ENCODE results near the gene STK35. TPM values are rescaled to one million over a fixed set of nuclear protein-coding genes. Genes with fewer than 3 reads are reported as not detected.

The STK35 gene
- total and polyA plus RNA-seq, 2 experiments from 2014 or later: 14.2 to 59.7 TPM

DNA sequence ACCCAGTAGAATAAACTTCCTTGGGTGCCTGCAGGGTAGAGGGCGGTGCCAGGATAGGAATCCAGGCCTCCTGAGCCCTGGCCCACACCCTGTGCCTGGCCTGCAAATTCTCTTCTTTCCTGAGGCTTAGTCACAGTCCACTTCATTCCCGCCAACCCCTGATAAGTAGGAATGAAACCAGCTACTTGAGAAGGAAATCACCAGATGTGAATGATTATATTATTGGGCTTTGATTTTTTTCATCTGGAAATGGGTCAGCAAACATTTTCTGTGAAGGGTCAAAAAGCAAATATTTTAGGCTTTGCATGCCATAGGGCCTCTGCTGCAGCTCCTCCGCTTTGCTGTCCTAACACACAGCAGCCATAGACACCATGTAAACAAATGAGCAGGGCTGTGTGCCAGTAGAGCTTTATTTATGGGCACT, 50.2 kb downstream of the STK35 start (continued):
- TF ChIP-seq, protein P1, sequence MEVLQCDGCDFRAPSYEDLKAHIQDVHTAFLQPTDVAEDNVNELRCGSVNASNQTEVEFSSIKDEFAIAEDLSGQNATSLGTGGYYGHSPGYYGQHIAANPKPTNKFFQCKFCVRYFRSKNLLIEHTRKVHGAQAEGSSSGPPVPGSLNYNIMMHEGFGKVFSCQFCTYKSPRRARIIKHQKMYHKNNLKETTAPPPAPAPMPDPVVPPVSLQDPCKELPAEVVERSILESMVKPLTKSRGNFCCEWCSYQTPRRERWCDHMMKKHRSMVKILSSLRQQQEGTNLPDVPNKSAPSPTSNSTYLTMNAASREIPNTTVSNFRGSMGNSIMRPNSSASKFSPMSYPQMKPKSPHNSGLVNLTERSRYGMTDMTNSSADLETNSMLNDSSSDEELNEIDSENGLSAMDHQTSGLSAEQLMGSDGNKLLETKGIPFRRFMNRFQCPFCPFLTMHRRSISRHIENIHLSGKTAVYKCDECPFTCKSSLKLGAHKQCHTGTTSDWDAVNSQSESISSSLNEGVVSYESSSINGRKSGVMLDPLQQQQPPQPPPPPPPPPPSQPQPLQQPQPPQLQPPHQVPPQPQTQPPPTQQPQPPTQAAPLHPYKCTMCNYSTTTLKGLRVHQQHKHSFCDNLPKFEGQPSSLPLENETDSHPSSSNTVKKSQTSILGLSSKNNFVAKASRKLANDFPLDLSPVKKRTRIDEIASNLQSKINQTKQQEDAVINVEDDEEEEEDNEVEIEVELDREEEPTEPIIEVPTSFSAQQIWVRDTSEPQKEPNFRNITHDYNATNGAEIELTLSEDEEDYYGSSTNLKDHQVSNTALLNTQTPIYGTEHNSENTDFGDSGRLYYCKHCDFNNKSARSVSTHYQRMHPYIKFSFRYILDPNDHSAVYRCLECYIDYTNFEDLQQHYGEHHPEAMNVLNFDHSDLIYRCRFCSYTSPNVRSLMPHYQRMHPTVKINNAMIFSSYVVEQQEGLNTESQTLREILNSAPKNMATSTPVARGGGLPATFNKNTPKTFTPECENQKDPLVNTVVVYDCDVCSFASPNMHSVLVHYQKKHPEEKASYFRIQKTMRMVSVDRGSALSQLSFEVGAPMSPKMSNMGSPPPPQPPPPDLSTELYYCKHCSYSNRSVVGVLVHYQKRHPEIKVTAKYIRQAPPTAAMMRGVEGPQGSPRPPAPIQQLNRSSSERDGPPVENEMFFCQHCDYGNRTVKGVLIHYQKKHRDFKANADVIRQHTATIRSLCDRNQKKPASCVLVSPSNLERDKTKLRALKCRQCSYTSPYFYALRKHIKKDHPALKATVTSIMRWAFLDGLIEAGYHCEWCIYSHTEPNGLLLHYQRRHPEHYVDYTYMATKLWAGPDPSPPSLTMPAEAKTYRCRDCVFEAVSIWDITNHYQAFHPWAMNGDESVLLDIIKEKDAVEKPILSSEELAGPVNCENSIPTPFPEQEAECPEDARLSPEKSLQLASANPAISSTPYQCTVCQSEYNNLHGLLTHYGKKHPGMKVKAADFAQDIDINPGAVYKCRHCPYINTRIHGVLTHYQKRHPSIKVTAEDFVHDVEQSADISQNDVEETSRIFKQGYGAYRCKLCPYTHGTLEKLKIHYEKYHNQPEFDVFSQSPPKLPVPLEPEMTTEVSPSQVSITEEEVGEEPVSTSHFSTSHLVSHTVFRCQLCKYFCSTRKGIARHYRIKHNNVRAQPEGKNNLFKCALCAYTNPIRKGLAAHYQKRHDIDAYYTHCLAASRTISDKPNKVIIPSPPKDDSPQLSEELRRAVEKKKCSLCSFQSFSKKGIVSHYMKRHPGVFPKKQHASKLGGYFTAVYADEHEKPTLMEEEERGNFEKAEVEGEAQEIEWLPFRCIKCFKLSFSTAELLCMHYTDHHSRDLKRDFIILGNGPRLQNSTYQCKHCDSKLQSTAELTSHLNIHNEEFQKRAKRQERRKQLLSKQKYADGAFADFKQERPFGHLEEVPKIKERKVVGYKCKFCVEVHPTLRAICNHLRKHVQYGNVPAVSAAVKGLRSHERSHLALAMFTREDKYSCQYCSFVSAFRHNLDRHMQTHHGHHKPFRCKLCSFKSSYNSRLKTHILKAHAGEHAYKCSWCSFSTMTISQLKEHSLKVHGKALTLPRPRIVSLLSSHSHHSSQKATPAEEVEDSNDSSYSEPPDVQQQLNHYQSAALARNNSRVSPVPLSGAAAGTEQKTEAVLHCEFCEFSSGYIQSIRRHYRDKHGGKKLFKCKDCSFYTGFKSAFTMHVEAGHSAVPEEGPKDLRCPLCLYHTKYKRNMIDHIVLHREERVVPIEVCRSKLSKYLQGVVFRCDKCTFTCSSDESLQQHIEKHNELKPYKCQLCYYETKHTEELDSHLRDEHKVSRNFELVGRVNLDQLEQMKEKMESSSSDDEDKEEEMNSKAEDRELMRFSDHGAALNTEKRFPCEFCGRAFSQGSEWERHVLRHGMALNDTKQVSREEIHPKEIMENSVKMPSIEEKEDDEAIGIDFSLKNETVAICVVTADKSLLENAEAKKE (CRISPR knock-in tag; IDR thresholded peaks at IDR 0.05): no peak

DNA sequence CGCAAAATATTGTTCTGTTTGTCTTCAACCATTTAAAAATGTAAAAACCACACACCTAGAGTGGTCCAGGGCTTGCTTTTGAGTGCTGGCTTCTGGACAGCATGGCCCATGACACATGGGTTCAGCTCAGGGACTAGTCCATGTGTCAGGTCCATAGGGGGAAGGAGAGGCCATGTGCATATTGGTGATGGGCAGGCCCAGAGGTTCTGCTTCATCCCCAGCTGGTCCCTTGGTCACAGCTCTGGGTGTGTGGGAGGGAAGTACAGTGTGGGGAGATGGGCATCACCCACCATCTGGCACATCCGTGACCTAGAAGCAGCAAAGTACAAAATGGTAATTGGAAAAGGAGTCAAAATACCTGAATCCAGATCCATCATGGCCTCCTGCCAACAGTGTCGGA, 50.7 kb downstream of the STK35 start:
- ATAC-seq: no peak
- peaks cover 29% of the 10 kb centered on the region for H3K4me1 Mint-ChIP-seq
- TF ChIP-seq, protein P2, sequence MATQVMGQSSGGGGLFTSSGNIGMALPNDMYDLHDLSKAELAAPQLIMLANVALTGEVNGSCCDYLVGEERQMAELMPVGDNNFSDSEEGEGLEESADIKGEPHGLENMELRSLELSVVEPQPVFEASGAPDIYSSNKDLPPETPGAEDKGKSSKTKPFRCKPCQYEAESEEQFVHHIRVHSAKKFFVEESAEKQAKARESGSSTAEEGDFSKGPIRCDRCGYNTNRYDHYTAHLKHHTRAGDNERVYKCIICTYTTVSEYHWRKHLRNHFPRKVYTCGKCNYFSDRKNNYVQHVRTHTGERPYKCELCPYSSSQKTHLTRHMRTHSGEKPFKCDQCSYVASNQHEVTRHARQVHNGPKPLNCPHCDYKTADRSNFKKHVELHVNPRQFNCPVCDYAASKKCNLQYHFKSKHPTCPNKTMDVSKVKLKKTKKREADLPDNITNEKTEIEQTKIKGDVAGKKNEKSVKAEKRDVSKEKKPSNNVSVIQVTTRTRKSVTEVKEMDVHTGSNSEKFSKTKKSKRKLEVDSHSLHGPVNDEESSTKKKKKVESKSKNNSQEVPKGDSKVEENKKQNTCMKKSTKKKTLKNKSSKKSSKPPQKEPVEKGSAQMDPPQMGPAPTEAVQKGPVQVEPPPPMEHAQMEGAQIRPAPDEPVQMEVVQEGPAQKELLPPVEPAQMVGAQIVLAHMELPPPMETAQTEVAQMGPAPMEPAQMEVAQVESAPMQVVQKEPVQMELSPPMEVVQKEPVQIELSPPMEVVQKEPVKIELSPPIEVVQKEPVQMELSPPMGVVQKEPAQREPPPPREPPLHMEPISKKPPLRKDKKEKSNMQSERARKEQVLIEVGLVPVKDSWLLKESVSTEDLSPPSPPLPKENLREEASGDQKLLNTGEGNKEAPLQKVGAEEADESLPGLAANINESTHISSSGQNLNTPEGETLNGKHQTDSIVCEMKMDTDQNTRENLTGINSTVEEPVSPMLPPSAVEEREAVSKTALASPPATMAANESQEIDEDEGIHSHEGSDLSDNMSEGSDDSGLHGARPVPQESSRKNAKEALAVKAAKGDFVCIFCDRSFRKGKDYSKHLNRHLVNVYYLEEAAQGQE (IDR thresholded peaks at IDR 0.05; ENCODE audit: unreplicated experiment): no peak
- TF ChIP-seq JUNB (IDR thresholded peaks at IDR 0.05; ENCODE audit: unreplicated experiment) (no peak), NANOG (IDR thresholded peaks at IDR 0.05; ENCODE audit: borderline replicate concordance) (no peak), ZNF331 (CRISPR knock-in tag; IDR thresholded peaks at IDR 0.05; ENCODE audit: low read depth) (no peak), STAT1 (IDR thresholded peaks at IDR 0.05; ENCODE audit: unreplicated experiment) (no peak), EZH2phosphoT487 (IDR thresholded peaks at IDR 0.05; ENCODE audit: unreplicated experiment) (no peak), ZNF114 (CRISPR knock-in tag; IDR thresholded peaks at IDR 0.05) (no peak), POLR2AphosphoS5 (IDR thresholded peaks at IDR 0.05; ENCODE audit: low read depth) (no peak), EZH2 (IDR thresholded peaks at IDR 0.05; ENCODE audit: low read depth, unreplicated experiment) (no peak), CREB1 (CRISPR knock-in tag; IDR thresholded peaks at IDR 0.05; ENCODE audit: low read depth) (no peak)
- TF ChIP-seq, protein P3, sequence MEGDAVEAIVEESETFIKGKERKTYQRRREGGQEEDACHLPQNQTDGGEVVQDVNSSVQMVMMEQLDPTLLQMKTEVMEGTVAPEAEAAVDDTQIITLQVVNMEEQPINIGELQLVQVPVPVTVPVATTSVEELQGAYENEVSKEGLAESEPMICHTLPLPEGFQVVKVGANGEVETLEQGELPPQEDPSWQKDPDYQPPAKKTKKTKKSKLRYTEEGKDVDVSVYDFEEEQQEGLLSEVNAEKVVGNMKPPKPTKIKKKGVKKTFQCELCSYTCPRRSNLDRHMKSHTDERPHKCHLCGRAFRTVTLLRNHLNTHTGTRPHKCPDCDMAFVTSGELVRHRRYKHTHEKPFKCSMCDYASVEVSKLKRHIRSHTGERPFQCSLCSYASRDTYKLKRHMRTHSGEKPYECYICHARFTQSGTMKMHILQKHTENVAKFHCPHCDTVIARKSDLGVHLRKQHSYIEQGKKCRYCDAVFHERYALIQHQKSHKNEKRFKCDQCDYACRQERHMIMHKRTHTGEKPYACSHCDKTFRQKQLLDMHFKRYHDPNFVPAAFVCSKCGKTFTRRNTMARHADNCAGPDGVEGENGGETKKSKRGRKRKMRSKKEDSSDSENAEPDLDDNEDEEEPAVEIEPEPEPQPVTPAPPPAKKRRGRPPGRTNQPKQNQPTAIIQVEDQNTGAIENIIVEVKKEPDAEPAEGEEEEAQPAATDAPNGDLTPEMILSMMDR (conservative IDR thresholded peaks at IDR 0.05; ENCODE audit: low read depth in 2 of 2): no peak
- TF ChIP-seq, protein P4, sequence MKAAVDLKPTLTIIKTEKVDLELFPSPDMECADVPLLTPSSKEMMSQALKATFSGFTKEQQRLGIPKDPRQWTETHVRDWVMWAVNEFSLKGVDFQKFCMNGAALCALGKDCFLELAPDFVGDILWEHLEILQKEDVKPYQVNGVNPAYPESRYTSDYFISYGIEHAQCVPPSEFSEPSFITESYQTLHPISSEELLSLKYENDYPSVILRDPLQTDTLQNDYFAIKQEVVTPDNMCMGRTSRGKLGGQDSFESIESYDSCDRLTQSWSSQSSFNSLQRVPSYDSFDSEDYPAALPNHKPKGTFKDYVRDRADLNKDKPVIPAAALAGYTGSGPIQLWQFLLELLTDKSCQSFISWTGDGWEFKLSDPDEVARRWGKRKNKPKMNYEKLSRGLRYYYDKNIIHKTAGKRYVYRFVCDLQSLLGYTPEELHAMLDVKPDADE (IDR thresholded peaks at IDR 0.05): no peak

More for the DNA sequence above, 50.7 kb downstream of the STK35 start:
- peaks cover 5% of the 10 kb centered on the region; the same call in 1 of the 2 replicates for H3K4me1 ChIP-seq (ENCODE audit: insufficient read depth)
- H4K20me1 ChIP-seq (replicated peaks; ENCODE audit: insufficient read depth): 0 out of 2 replicates have a peak, but pooled peaks cover 5% of the 10 kb centered on the region
- H2AFZ ChIP-seq: no peak overlapping the region
- DNase-seq (ENCODE audit: low spot score): no peak
- no peaks in the 10 kb centered on the region for H3K79me2 ChIP-seq (replicated peaks; ENCODE audit: insufficient read depth)
- H3K9me3 Mint-ChIP-seq: no peaks in the 10 kb centered on the region
- peaks cover 8% of the 10 kb centered on the region for H3K27me3 Mint-ChIP-seq (ENCODE audit: insufficient read depth, low read depth, poor library complexity)
- H3K27ac ChIP-seq (ENCODE audit: low read depth): no peak overlapping the region
- no peaks in the 10 kb centered on the region for H3F3A ChIP-seq (replicated peaks; ENCODE audit: low read depth)
- H3K27me3 ChIP-seq (ENCODE audit: insufficient read depth): no peaks in the 10 kb centered on the region
- H3K27ac Mint-ChIP-seq: no peak overlapping the region
- no peak overlapping the region for H3K4me3 ChIP-seq
- no peak overlapping the region for H3K4me3 Mint-ChIP-seq
- H3K36me3 Mint-ChIP-seq (ENCODE audit: low read depth): peaks cover 3% of the 10 kb centered on the region; the same call in 1 of the 3 replicates
- no peaks in the 10 kb centered on the region for H3K9me2 ChIP-seq (ENCODE audit: insufficient read depth)
- no peaks in the 10 kb centered on the region for H3K36me3 ChIP-seq (ENCODE audit: insufficient read depth)
- H3K4me2 ChIP-seq: no peak overlapping the region
